Spleen (tissue), 11 donors: ENCODE measurements around the gene MXD1. TPM values are rescaled to one million over a fixed set of nuclear protein-coding genes. Genes with fewer than 3 reads are reported as not detected.
A peak's percentile ranks its signal among the peaks of the same experiment; 100 is the strongest.

Experiments
- DNase-seq: peaks from one replicate; pipeline ENCODE4 v3.0.0-alpha.2; 2020
- H3K27ac ChIP-seq, 8 donors: fragments of 200-600 bp; sonication (generic) in 7 of 8; 1 replicate in 4 of 8; 2 replicates in 4 of 8; pipeline versions ENCODE4 v1.5.0 to v1.8.0; 2016 to 2021; ENCODE audit warnings: inconsistent platforms in 4 of 8, mild to moderate bottlenecking in 4 of 8, moderate library complexity in 1 of 8
- H3K27me3 ChIP-seq, 7 donors: fragments of 200-600 bp; sonication (generic) in 6 of 7; replicated peaks in 1 of 7; 1 replicate in 4 of 7; 2 replicates in 3 of 7; pipeline versions ENCODE4 v1.5.0 to v1.8.0; 2016 to 2021; ENCODE audit warnings: inconsistent platforms in 3 of 7, mild to moderate bottlenecking in 1 of 7
- H3K36me3 ChIP-seq, 6 donors: fragments of 200-600 bp; sonication (generic) in 5 of 6; 1 replicate in 4 of 6; 2 replicates in 2 of 6; pipeline versions ENCODE4 v1.5.0 to v1.8.0; 2016 to 2021; ENCODE audit warnings: inconsistent platforms in 2 of 6
- H3K4me1 ChIP-seq, 6 donors: fragments of 200-600 bp; sonication (generic) in 5 of 6; 1 replicate in 3 of 6; 2 replicates in 3 of 6; pipeline versions ENCODE4 v1.5.0 to v1.8.0; 2016 to 2021; ENCODE audit warnings: inconsistent platforms in 3 of 6
- H3K4me3 ChIP-seq, 8 donors: fragments of 200-600 bp; sonication (generic) in 7 of 8; 1 replicate in 4 of 8; 2 replicates in 4 of 8; pipeline versions ENCODE4 v1.5.0 to v1.8.0; 2016 to 2021; ENCODE audit warnings: inconsistent platforms in 4 of 8, mild to moderate bottlenecking in 4 of 8, moderate library complexity in 2 of 8
- H3K9me3 ChIP-seq, 8 donors: fragments of 200-600 bp; sonication (generic) in 7 of 8; 1 replicate in 4 of 8; 2 replicates in 4 of 8; pipeline versions ENCODE4 v1.5.0 to v1.8.0; 2016 to 2021; ENCODE audit warnings: inconsistent platforms in 4 of 8
- POLR2A ChIP-seq, 3 donors: fragments of 450-650 bp; IDR thresholded peaks; one replicate each; pipeline ENCODE4 v1.5.1; 2017; ENCODE audit warnings: antibody characterized with exemption in 3 of 3, mild to moderate bottlenecking in 1 of 3
- POLR2AphosphoS5 ChIP-seq, 3 donors: sonication (generic); formaldehyde crosslinking; IDR thresholded peaks; one replicate each; pipeline ENCODE4 v1.5.1; 2017; ENCODE audit warnings: antibody characterized with exemption in 3 of 3
- WGBS, 5 donors: extraction: QIAGEN DNeasy Blood & Tissue Kit in 3 of 5; methylation state at CpG; one replicate each; pipeline versions ENCODE4 v1.1.5 to v1.1.7; 2013 to 2018; 5-methylcytosine and 5-hydroxymethylcytosine counted together
- intact Hi-C: fragments of 100-400 bp; cut with DNase I; formaldehyde crosslinking; loops from one replicate; pipeline ENCODE4 v1.15.0; 2023; ENCODE audit warnings: low total_unique reads
- polyA plus RNA-seq, 3 donors: library from polyadenylated mRNA; stranded (reverse); fragments of 200-250 nt; gene quantifications; one replicate each; pipeline ENCODE4 v1.2.1, GENCODE V29; 2013
- total RNA-seq, 7 donors: library from RNA; depleted of rRNA in 3 of 7; stranded (reverse); fragments of >200 nt in 3 of 7; fragmentation: NEBNext Ultra II Directional in 4 of 7; extraction: Animal tissue kit (Norgen Biotek cat#: 25700) in 4 of 7; gene quantifications; one replicate each; pipeline versions ENCODE4 v1.1.0 to v1.2.1, GENCODE V29; 2016 to 2021
- TF ChIP-seq, protein P1 (sequence below), 11 experiments: fragments of 200-600 bp in 7 of 11; fragments of 450-650 bp in 4 of 11; sonication (generic) in 4 of 11; IDR thresholded peaks in 8 of 11; conservative IDR thresholded peaks in 3 of 11; 1 replicate in 7 of 11; 2 replicates in 4 of 11; pipeline versions ENCODE4 v1.4.0 to v1.8.0; 2016 to 2021; ENCODE audit warnings: antibody characterized with exemption in 11 of 11, inconsistent platforms in 4 of 11, mild to moderate bottlenecking in 1 of 11
- donor health status: healthy with polysubstance abuse.
- donor health status: DM: no; HTN: no; CAD: no; lungs with moderate emphysema.
- donor health status: DM: no; HTN: no; CAD: no.
- donor health status: Bipolar disorder and iron deficiency.
- donor health status: healthy.
- donor health status: DM: no; HTN: no; CAD: no.
- donor health status: DM: yes; HTN: yes; CAD: no.

The MXD1 gene
- total and polyA plus RNA-seq, 10 donors: 2.7 to 241 (median 63.8) TPM

DNA sequence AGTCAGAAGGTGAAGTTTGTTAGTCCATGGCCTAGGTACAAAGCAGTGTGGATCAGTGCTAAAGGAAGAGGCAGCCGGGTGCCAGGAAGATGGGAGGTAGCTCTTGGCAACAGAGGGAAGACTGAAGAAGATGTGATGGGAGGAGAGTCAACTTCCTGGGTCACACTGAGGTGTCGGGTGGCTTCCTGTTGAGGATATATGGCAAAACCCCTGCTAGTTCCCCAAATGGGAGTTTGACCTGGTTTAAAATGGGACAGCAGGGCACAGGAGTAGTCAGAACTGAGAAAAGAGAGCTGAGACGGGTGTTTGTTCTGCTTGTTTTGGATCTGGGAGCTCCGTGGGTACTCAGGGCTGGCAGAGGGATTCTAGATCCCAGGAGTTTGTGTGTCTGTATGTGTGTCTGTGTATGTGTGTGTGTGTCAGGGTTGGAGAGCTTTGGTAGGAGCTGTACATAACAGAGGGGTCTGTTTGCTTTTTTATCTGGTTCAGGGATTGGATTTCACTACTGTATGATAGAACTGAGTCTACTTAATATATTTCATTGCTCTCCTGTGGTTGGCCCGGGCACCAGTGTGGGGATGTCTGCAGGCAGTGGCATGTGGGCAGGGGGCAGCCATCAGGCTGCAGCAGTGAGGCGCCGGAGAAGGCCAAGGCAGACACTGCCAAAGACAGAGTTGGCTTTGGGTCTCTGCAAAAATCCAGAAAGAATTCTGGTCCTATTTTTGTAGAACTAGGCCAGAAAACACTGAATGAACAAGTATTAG lies 17.1 kb downstream of the MXD1 start:
- Histone ChIP-seq H3K4me1 (peaks cover 0 to 81% (median 31%) of the 10 kb centered on the region in 6 donors), H3K27ac (peak overlapping the region in 7 of 8 donors; percentile 10 to 85 (median 34)), H3K36me3 (peaks cover 0 to 87% (median 26%) of the 10 kb centered on the region in 6 donors), H3K4me3 (peak overlapping the region in 1 of 8 donors; percentile 37), H3K9me3 (no peaks in the 10 kb centered on the region), H3K27me3 (no peaks in the 10 kb centered on the region)
- WGBS, 5 donors: 74 to 88% (median 78%) methylated on average over 7 of the region's 7 CpGs
- DNase-seq: no peak
- TF ChIP-seq POLR2A (IDR thresholded peaks at IDR 0.05): no peak
- peak in 2 of 3 donors; percentile 6 to 34 for TF ChIP-seq POLR2AphosphoS5 (IDR thresholded peaks at IDR 0.05)
- intact Hi-C loops: no loop called here

GRCh38 chr2:69932596-69932922 lies 17.6 kb downstream of the MXD1 start:
- peaks cover 0 to 82% (median 31%) of the 10 kb centered on the region in 6 donors for H3K4me1 ChIP-seq

GRCh38 chr2:69933254-69933828 lies 18.4 kb downstream of the MXD1 start:
- TF ChIP-seq POLR2A (IDR thresholded peaks at IDR 0.05) (no peak), POLR2AphosphoS5 (IDR thresholded peaks at IDR 0.05) (peak in 1 of 3 donors; percentile 22)
- TF ChIP-seq, protein P1, sequence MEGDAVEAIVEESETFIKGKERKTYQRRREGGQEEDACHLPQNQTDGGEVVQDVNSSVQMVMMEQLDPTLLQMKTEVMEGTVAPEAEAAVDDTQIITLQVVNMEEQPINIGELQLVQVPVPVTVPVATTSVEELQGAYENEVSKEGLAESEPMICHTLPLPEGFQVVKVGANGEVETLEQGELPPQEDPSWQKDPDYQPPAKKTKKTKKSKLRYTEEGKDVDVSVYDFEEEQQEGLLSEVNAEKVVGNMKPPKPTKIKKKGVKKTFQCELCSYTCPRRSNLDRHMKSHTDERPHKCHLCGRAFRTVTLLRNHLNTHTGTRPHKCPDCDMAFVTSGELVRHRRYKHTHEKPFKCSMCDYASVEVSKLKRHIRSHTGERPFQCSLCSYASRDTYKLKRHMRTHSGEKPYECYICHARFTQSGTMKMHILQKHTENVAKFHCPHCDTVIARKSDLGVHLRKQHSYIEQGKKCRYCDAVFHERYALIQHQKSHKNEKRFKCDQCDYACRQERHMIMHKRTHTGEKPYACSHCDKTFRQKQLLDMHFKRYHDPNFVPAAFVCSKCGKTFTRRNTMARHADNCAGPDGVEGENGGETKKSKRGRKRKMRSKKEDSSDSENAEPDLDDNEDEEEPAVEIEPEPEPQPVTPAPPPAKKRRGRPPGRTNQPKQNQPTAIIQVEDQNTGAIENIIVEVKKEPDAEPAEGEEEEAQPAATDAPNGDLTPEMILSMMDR (IDR thresholded peaks at IDR 0.05 in 8 of 11, conservative IDR thresholded peaks at IDR 0.05 in 3 of 11): no peak
- intact Hi-C loops: no loop called here
- H3K27ac ChIP-seq: peak overlapping the region in 7 of 8 donors; percentile 24 to 85 (median 58)
- no peaks in the 10 kb centered on the region for H3K27me3 ChIP-seq
- no peak for DNase-seq
- peaks cover 0 to 77% (median 31%) of the 10 kb centered on the region in 6 donors for H3K4me1 ChIP-seq
- H3K36me3 ChIP-seq: peaks cover 0 to 89% (median 36%) of the 10 kb centered on the region in 6 donors
- peak overlapping the region in 1 of 8 donors; percentile 21 for H3K4me3 ChIP-seq
- H3K9me3 ChIP-seq: no peaks in the 10 kb centered on the region

More at GRCh38 chr2:69932596-69932922, 17.6 kb downstream of the MXD1 start:
- TF ChIP-seq, protein P1 (IDR thresholded peaks at IDR 0.05 in 8 of 11, conservative IDR thresholded peaks at IDR 0.05 in 3 of 11): no peak
- TF ChIP-seq POLR2AphosphoS5 (IDR thresholded peaks at IDR 0.05) (no peak), POLR2A (IDR thresholded peaks at IDR 0.05) (no peak)
- H3K4me3 ChIP-seq: peak overlapping the region in 1 of 8 donors; percentile 37
- WGBS, 5 donors: 60 to 81% (median 69%) methylated on average over 1 of the region's 1 CpG
- DNase-seq: no peak
- no peaks in the 10 kb centered on the region for H3K9me3 ChIP-seq
- peaks cover 0 to 87% (median 28%) of the 10 kb centered on the region in 6 donors for H3K36me3 ChIP-seq
- no peaks in the 10 kb centered on the region for H3K27me3 ChIP-seq
- intact Hi-C loops: no loop called here
- H3K27ac ChIP-seq: peak overlapping the region in 6 of 8 donors; percentile 10 to 85 (median 42)

DNA sequence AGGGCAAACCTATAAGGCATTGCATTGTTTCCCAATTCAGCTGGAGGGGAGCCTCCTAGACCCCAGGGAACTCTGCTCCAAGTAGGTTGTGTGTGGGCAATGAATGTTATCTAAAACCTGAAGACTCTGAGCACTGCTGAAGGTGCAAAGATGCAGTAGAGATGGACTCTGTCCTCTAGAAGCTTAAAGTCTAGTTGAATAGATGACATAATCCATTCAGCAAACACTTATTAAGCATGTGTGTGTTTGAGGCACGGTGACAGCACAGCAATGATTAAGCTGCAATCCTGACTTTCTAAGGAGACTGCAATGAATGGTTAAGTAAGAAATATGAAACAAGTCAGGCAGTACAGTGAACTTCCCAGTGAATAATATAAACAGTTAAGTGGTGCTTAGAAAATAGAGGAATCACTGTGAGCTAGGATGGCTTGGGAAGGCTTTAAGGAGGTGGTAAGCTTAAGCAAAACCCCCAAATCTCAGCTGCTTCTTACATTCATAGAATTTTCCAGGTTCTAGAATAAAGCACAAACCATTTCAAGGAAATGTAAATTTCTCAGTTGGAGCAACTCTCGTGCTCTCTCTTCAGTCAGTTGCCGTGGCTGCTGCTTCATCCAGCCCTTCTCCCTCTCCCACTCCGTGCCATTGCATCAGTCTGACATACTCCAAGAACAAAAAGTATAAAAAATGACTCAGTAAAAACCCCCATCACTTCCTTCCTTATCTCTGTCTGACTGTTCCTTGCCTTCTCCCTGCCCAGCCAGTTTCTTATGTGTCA lies 19.1 kb downstream of the MXD1 start:
- peaks cover 3 to 89% (median 43%) of the 10 kb centered on the region in 6 donors for H3K36me3 ChIP-seq
- intact Hi-C loops: no loop called here
- H3K4me3 ChIP-seq: peak overlapping the region in 1 of 8 donors; percentile 21
- WGBS, 5 donors: 30 to 64% (median 43%) methylated on average over 4 of the region's 4 CpGs
- H3K4me1 ChIP-seq: peaks cover 0 to 72% (median 31%) of the 10 kb centered on the region in 6 donors
- peak overlapping the region in 7 of 8 donors; percentile 16 to 85 (median 58) for H3K27ac ChIP-seq
- H3K9me3 ChIP-seq: no peaks in the 10 kb centered on the region
- no peaks in the 10 kb centered on the region for H3K27me3 ChIP-seq
- TF ChIP-seq, protein P1 (IDR thresholded peaks at IDR 0.05 in 8 of 11, conservative IDR thresholded peaks at IDR 0.05 in 3 of 11): no peak
- TF ChIP-seq POLR2AphosphoS5 (IDR thresholded peaks at IDR 0.05): peak in 1 of 3 donors; percentile 29
- no peak for DNase-seq
